Neural cell (in vitro differentiated cells): ENCODE measurements around the gene ECHDC3. TPM values are rescaled to one million over a fixed set of nuclear protein-coding genes. Genes with fewer than 3 reads are reported as not detected.

Experiments
- H2AFZ ChIP-seq: fragments of 200-600, 300-800 bp; sonication (generic), shearing (Covaris generic); 2 replicates; pipeline ENCODE4 v1.6.0; 2014; ENCODE audit warnings: low read depth, mild to moderate bottlenecking, antibody characterized with exemption, low read length, moderate library complexity
- H3F3A ChIP-seq: fragments of 200-600 bp; shearing (Covaris generic); 2 replicates; pipeline ENCODE4 v1.6.1; 2016; ENCODE audit warnings: mild to moderate bottlenecking, moderate library complexity, mixed read lengths, antibody characterized with exemption, low read length; ENCODE audit not compliant: insufficient read depth, poor library complexity, severe bottlenecking
- H3K27ac ChIP-seq: fragments of 200-600, 300-800 bp; sonication (generic), shearing (Covaris generic); 2 replicates; pipeline ENCODE4 v1.5.1; 2014; ENCODE audit warnings: mild to moderate bottlenecking, low read length, moderate library complexity
- H3K27me3 ChIP-seq: fragments of 300-800, 200-600 bp; sonication (generic), shearing (Covaris generic); 2 replicates; pipeline ENCODE4 v1.6.0; 2014; ENCODE audit warnings: mild to moderate bottlenecking, low read depth, low read length, moderate library complexity; ENCODE audit not compliant: insufficient read depth
- H3K36me3 ChIP-seq: fragments of 300-800, 200-600 bp; sonication (generic), shearing (Covaris generic); 2 replicates; pipeline ENCODE4 v1.5.1; 2014; ENCODE audit warnings: mild to moderate bottlenecking, antibody characterized with exemption, low read length, moderate library complexity; ENCODE audit not compliant: insufficient read depth
- H3K4me2 ChIP-seq: fragments of 300-800, 200-600 bp; sonication (generic), shearing (Covaris generic); 2 replicates; pipeline ENCODE4 v1.6.0; 2014; ENCODE audit warnings: mild to moderate bottlenecking, low read length
- H3K4me3 ChIP-seq: fragments of 300-800, 200-600 bp; sonication (generic), shearing (Covaris generic); 2 replicates; pipeline ENCODE4 v1.5.1; 2014; ENCODE audit warnings: mild to moderate bottlenecking, low read length, moderate library complexity
- H3K79me2 ChIP-seq: fragments of 200-600 bp; shearing (Covaris generic); replicated peaks from 2 replicates; pipeline ENCODE4 v1.6.0; 2014; ENCODE audit warnings: mild to moderate bottlenecking, low read length, moderate library complexity; ENCODE audit not compliant: insufficient read depth
- H3K9ac ChIP-seq: fragments of 300-800, 200-600 bp; sonication (generic), shearing (Covaris generic); 2 replicates; pipeline ENCODE4 v1.6.1; 2016; ENCODE audit warnings: mild to moderate bottlenecking, low read length, mixed read lengths
- H3K9me2 ChIP-seq: fragments of 200-600 bp; shearing (Covaris generic); 2 replicates; pipeline ENCODE4 v1.6.1; 2016; ENCODE audit warnings: mild to moderate bottlenecking, low read length, mixed read lengths; ENCODE audit not compliant: insufficient read depth
- H3K9me3 ChIP-seq: fragments of 200-600, 300-800 bp; sonication (generic), shearing (Covaris generic); 2 replicates; pipeline ENCODE4 v1.6.1; 2016; ENCODE audit warnings: mild to moderate bottlenecking, mixed run types, low read length, moderate library complexity, mixed read lengths
- H4K20me1 ChIP-seq: fragments of 200-600 bp; shearing (Covaris generic); 2 replicates; pipeline ENCODE4 v1.6.1; 2016; ENCODE audit warnings: mild to moderate bottlenecking, mixed run types; ENCODE audit not compliant: insufficient read depth
- CTCF ChIP-seq: fragments of 450-650 bp; IDR thresholded peaks from 2 replicates; pipeline ENCODE4 v1.5.1; 2014; ENCODE audit warnings: antibody characterized with exemption, mild to moderate bottlenecking, moderate library complexity; ENCODE audit not compliant: poor library complexity, severe bottlenecking
- EP300 ChIP-seq: fragments of 450-650 bp; conservative IDR thresholded peaks from 2 replicates; pipeline ENCODE4 v1.6.1; 2014; ENCODE audit warnings: antibody characterized with exemption, mild to moderate bottlenecking, moderate library complexity; ENCODE audit not compliant: poor library complexity, severe bottlenecking
- EZH2 ChIP-seq: fragments of 200-600, 300-800 bp; shearing (Covaris generic), sonication (generic); IDR thresholded peaks from 2 replicates; pipeline ENCODE4 v1.6.1; 2014; ENCODE audit warnings: antibody characterized with exemption, low read length, borderline replicate concordance, mild to moderate bottlenecking; ENCODE audit not compliant: insufficient read depth, poor library complexity, severe bottlenecking
- MXI1 ChIP-seq: fragments of 450-650 bp; conservative IDR thresholded peaks from 2 replicates; pipeline ENCODE4 v1.6.1; 2014; ENCODE audit warnings: antibody characterized with exemption, mild to moderate bottlenecking; ENCODE audit not compliant: poor library complexity, severe bottlenecking
- POLR2AphosphoS5 ChIP-seq: IDR thresholded peaks from 2 replicates; pipeline ENCODE4 v1.6.1; 2012
- RAD21 ChIP-seq: fragments of 450-650 bp; conservative IDR thresholded peaks from 2 replicates; pipeline ENCODE4 v1.6.1; 2014; ENCODE audit warnings: antibody characterized with exemption, mild to moderate bottlenecking, moderate library complexity
- REST ChIP-seq: IDR thresholded peaks from 2 replicates; pipeline ENCODE4 v1.6.1; 2012; ENCODE audit warnings: borderline replicate concordance
- SMC3 ChIP-seq: fragments of 450-650 bp; conservative IDR thresholded peaks from 2 replicates; pipeline ENCODE4 v1.6.1; 2014; ENCODE audit warnings: antibody characterized with exemption, mild to moderate bottlenecking, moderate library complexity; ENCODE audit not compliant: poor library complexity
- TAF1 ChIP-seq: IDR thresholded peaks from 2 replicates; pipeline ENCODE4 v1.6.1; 2012; ENCODE audit warnings: low read depth
- polyA plus RNA-seq: library from polyadenylated mRNA; depleted of rRNA; stranded (reverse); fragments of >200 nt; gene quantifications from 2 replicates; pipeline ENCODE4 v1.2.3, GENCODE V29; 2014

The ECHDC3 gene
- polyA plus RNA-seq, 1 donor from 2014 or later: not detected

- no peak overlapping the region for H3K4me2 ChIP-seq
- no peak overlapping the region for H3K9ac ChIP-seq
- H3K36me3 ChIP-seq: no peaks in the 10 kb centered on the region
- no peak for TF ChIP-seq POLR2AphosphoS5
- no peak for TF ChIP-seq RAD21
- no peak for TF ChIP-seq MXI1
- no peak for TF ChIP-seq TAF1
- TF ChIP-seq CTCF: no peak
- TF ChIP-seq SMC3: no peak
- no peak for TF ChIP-seq EP300
- H3F3A ChIP-seq: no peaks in the 10 kb centered on the region
- H3K4me3 ChIP-seq: no peak overlapping the region
- no peaks in the 10 kb centered on the region for H4K20me1 ChIP-seq
- H3K27me3 ChIP-seq: no peaks in the 10 kb centered on the region
- no peak overlapping the region for H2AFZ ChIP-seq
- no peaks in the 10 kb centered on the region for H3K9me3 ChIP-seq
- H3K79me2 ChIP-seq: no peaks in the 10 kb centered on the region
- H3K27ac ChIP-seq: no peak overlapping the region
- H3K9me2 ChIP-seq: no peaks in the 10 kb centered on the region
Measured at GRCh38 chr10:11727563-11727962, 14.6 kb upstream of the ECHDC3 start.

- Histone ChIP-seq H3K79me2 (no peaks in the 10 kb centered on the region), H3F3A (no peaks in the 10 kb centered on the region), H2AFZ (no peak overlapping the region), H3K27me3 (no peaks in the 10 kb centered on the region), H3K9ac (no peak overlapping the region), H3K9me2 (no peaks in the 10 kb centered on the region), H3K4me2 (no peak overlapping the region), H3K9me3 (no peaks in the 10 kb centered on the region), H3K36me3 (no peaks in the 10 kb centered on the region), H4K20me1 (no peaks in the 10 kb centered on the region), H3K4me3 (no peak overlapping the region), H3K27ac (no peak overlapping the region)
- TF ChIP-seq EP300 (no peak), MXI1 (no peak), SMC3 (no peak), TAF1 (no peak), REST (no peak), POLR2AphosphoS5 (no peak), CTCF (no peak), EZH2 (no peak), RAD21 (no peak)
Measured at GRCh38 chr10:11728353-11728752, 13.8 kb upstream of the ECHDC3 start.
